8988T (cell line): Measurements from ENCODE around the gene FBXW10B.
"Not testable (repeated sequence)": the region's sequence is repeated elsewhere in the genome, so short reads cannot be mapped to it uniquely, and the experiment has no call there.

Source experiments
- DNase-seq: peaks from one replicate; pipeline ENCODE4 v3.0.0; 2011

The FBXW10B gene

GRCh38 chr17:15629991-15630390 lies 10.5 kb upstream of the FBXW10B start:
- not testable (repeated sequence) for DNase-seq

- DNase-seq: not testable (repeated sequence)
Measured at GRCh38 chr17:15623661-15624209, 4.2 kb upstream of the FBXW10B start.

DNA sequence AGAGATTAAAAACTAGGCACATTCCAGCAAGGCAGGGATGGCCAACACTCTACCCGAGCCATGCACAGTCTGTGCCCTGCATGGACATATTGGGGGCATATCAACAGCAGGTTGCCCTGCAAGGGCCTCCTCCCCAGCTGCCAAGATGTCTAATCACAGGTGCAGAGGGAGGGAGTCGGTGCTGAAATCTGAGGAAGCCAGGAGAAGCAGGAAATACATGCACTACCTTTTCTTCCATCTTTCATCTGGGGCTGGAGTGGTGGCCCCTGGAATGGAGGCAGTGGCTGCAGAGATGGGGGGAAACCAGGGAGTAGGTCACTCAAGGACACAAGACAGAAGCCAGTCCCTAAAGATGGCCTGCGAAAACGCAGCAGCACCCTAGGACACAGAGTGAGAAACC lies 3.8 kb upstream of the FBXW10B start:
- not testable (repeated sequence) for DNase-seq

DNA sequence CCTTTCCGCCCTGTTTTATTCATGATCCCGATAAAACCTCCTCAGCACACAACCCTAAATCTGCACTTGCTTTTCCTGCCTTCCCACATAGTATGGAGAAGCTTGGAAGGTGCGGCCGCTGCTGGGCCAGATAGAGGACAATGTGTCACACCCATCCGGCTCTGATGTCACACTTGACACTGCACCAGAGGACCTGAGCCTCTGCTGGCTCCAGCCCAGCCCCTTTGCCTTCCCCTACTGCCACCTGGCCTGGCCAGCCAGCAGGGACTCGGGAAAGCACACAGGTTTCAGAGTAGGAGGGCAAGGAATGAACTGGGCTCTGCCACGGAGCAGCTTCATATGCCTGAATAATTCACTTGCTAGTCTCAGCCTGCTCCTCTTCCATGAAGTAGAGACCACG lies 2.6 kb upstream of the FBXW10B start:
- not testable (repeated sequence) for DNase-seq

DNA sequence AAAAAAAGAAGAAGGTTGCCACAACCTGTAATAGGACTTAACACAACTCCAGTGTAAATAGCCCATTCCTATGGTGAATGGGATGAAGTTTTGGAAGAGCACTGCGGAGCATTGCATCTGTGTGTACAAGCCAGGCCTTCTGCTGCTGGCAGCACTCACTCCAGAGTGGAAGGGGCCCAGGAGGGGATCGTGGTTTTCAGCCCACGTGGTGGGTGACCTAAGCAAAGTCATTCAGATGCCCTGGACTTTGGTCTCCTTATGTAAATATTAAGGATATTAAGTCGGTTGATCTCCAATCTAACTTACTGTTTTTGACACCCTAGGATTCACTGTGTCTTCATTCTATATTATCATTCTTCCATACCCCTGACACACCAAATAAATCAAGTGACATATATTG lies 2.7 kb downstream of the FBXW10B start:
- DNase-seq: not testable (repeated sequence)

GRCh38 chr17:15615850-15616249 lies 3.7 kb downstream of the FBXW10B start:
- DNase-seq: not testable (repeated sequence)

- DNase-seq: not testable (repeated sequence)
Measured at GRCh38 chr17:15613111-15613510, 6.4 kb downstream of the FBXW10B start.

DNA sequence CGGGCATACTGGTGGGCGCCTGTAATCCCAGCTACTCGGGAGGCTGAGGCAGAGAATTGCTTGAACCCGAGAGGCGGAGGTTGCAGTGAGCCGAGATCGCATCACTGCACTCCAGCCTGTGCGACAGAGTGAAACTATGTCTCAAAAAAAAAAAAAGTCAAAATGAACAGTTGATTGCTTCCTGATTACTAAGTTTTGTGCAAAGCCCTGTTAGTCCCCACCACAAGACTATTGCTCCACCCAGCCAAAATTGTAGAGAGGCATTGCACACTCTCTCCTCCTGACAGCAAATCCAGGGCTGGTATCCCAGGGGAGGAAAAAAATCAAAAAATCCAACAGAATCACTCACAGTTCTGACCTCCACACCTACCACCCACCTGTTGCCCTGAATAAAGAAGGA lies 26.5 kb downstream of the FBXW10B start:
- not testable (repeated sequence) for DNase-seq

- not testable (repeated sequence) for DNase-seq
Measured at GRCh38 chr17:15591986-15592385, 27.5 kb downstream of the FBXW10B start.

GRCh38 chr17:15590844-15591243 lies 28.7 kb downstream of the FBXW10B start:
- not testable (repeated sequence) for DNase-seq

- not testable (repeated sequence) for DNase-seq
Measured at GRCh38 chr17:15589544-15590536, 29.7 kb downstream of the FBXW10B start.

DNA sequence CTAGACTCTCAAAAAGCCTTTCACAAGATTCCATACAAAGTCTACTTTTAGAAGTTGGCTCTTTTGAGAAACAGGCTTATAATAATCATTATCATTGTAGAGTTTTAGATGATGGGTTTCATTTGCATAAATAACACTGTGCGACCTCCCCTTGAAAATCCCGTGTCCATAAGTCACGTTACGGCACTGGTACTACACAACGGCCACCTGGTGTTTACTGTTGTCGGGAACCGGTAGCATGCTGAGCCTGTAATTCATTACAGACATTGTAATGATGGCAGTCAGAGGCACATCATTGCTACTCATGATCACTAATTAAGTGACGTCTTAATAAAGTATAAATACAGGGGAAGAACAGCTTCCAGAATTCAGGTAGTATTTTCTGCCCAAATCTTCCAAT lies 31.5 kb downstream of the FBXW10B start:
- DNase-seq: not testable (repeated sequence)

DNA sequence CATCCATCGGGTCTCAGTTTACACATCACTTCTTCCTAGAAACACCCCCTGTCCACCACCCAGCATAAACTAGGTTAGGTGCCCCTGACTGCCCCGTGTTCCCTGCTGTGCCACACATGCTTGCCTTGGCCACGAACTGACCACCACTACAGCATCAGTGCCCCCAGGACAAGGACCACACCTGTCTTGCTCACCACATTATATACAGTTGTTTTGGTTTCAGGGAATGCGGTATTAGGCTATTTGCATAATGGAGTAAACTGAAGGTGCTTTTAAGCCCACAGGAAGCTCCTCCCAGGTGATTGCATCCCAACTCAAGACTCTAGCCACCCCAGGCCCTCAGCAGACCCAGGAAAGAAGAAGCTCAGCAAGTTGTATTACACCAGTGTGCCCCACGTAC lies 36.2 kb downstream of the FBXW10B start:
- not testable (repeated sequence) for DNase-seq

- DNase-seq: not testable (repeated sequence)
Measured at GRCh38 chr17:15581462-15581861, 38.0 kb downstream of the FBXW10B start.

- not testable (repeated sequence) for DNase-seq
Measured at GRCh38 chr17:15576848-15577247, 42.7 kb downstream of the FBXW10B start.

DNA sequence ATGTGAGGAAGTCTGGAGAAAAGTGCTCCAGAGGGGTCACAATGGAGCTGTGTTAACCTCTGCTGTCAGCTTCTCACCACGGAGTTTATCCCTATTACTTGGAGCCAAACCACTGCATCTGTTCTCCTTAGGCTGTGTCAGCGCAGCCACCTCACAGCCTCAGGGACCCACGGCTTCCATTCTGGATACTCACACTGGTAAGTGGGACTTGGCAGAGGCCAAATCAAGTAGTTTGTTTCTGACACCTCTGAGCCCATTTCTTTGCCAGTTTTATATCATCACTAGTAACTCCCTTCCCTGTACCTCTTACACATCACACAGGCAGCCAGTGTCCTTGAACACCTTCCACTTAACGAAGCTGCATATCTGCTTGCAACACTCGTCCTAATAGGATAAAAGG lies 44.8 kb downstream of the FBXW10B start:
- DNase-seq: not testable (repeated sequence)

GRCh38 chr17:15573870-15574269 lies 45.6 kb downstream of the FBXW10B start:
- not testable (repeated sequence) for DNase-seq
